ENCODE results near the gene C2orf69. TPM values are rescaled to one million over a fixed set of nuclear protein-coding genes. Genes with fewer than 3 reads are reported as not detected.

The C2orf69 gene
- total RNA-seq, 2 donors from 2014 or later = 8.0 to 9.5 TPM

DNA sequence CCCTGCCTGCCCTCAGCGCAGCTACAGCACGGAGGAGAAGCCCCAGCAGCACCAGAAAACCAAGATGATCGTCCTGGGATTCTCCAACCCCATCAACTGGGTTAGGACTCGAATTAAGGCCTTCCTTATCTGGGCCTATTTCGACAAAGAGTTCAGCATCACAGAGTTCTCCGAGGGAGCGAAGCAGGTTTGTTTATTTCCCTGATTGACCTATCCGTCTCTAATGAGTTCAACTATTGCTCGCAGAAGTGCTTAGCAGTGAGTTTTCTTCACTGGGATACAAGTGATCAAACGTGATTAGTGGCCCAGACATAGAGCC lies 44.9 kb downstream of the C2orf69 start:
- H3K4me3 ChIP-seq = peak overlapping the region; percentile 88 to 91
- no peaks in the 10 kb centered on the region for H3K9me3 ChIP-seq
- no peaks in the 10 kb centered on the region for H3K27me3 ChIP-seq
- H3K36me3 ChIP-seq = peaks cover 12% of the 10 kb centered on the region
- DNase-seq (ENCODE audit: low spot score) = no peak
- TF ChIP-seq, protein P1, sequence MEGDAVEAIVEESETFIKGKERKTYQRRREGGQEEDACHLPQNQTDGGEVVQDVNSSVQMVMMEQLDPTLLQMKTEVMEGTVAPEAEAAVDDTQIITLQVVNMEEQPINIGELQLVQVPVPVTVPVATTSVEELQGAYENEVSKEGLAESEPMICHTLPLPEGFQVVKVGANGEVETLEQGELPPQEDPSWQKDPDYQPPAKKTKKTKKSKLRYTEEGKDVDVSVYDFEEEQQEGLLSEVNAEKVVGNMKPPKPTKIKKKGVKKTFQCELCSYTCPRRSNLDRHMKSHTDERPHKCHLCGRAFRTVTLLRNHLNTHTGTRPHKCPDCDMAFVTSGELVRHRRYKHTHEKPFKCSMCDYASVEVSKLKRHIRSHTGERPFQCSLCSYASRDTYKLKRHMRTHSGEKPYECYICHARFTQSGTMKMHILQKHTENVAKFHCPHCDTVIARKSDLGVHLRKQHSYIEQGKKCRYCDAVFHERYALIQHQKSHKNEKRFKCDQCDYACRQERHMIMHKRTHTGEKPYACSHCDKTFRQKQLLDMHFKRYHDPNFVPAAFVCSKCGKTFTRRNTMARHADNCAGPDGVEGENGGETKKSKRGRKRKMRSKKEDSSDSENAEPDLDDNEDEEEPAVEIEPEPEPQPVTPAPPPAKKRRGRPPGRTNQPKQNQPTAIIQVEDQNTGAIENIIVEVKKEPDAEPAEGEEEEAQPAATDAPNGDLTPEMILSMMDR (IDR thresholded peaks at IDR 0.05) = no peak
- peak overlapping the region; percentile 90 to 92 for H3K27ac ChIP-seq
- peaks cover 0 to 41% of the 10 kb centered on the region in 2 donors for H3K4me1 ChIP-seq

DNA sequence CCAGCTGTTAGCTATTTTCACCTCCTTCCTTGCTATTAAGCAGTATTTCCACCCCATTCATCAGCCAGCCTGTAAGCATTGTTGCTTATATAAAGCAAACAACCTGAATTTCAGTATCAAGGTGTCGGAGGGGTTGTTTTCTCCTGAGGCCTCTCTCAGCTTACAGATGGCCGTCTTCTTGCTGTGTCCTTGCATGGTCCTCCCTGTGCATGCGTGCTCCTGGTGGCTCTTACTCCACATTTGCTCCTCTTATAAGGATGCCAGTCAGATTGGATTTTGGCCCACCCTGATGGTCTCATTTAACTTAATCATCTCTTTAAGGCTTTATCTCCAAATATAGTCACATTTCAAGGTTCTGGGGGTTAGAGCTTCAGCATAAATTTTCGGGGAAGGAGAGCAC lies 46.9 kb downstream of the C2orf69 start:
- H3K36me3 ChIP-seq = peaks cover 28% of the 10 kb centered on the region
- no peaks in the 10 kb centered on the region for H3K9me3 ChIP-seq
- H3K4me1 ChIP-seq = peaks cover 0 to 41% of the 10 kb centered on the region in 2 donors
- no peak for DNase-seq (ENCODE audit: low spot score)
- H3K27me3 ChIP-seq = no peaks in the 10 kb centered on the region
- TF ChIP-seq, protein P1 (IDR thresholded peaks at IDR 0.05) = no peak
- H3K4me3 ChIP-seq = no peak overlapping the region
- H3K27ac ChIP-seq = no peak overlapping the region

DNA sequence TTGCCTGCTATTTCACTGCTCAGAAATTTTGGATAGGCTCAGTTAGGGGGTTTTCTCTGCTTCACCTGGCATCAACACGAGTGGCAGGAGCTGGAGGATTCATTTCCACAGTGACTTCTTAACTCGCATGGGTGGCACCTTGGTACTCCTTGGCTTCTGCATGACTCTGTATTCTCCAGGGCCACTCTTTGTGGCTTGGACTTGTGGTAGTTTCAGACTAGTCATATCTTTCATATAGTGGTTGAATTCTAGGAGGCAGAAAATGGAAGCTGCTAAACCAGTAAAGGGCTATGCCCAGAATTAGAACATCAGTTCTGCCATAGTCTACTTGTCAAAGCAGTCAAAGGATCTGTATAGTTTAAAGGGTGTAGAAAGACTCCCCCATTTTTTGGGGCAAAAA lies 51.1 kb downstream of the C2orf69 start:
- peaks cover 52% of the 10 kb centered on the region for H3K36me3 ChIP-seq
- H3K4me1 ChIP-seq = peaks cover 0 to 12% of the 10 kb centered on the region in 2 donors
- H3K4me3 ChIP-seq = no peak overlapping the region
- no peak overlapping the region for H3K27ac ChIP-seq
- no peaks in the 10 kb centered on the region for H3K9me3 ChIP-seq
- no peak for DNase-seq (ENCODE audit: low spot score)
- TF ChIP-seq, protein P1 (IDR thresholded peaks at IDR 0.05) = no peak
- no peaks in the 10 kb centered on the region for H3K27me3 ChIP-seq

DNA sequence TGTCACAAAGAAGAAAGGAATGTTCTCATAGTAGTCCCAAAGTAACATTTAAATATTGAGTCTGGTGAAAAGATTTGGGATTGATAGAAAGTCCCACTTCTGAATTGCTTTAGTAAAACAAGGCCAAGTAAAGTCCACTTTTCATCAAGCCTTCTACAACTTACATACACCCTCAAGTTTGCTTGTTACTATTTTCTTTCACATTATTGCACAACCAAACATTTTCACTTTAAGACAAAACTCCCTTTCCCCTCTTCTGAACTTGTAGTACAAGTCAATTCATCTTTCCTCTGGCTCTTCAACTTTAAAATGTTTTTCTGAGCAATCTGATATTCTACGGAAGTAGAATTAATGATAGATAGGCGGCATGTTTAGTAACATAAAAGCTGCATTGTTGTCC lies 55.3 kb downstream of the C2orf69 start:
- H3K4me1 ChIP-seq = no peaks in the 10 kb centered on the region
- TF ChIP-seq, protein P1 (IDR thresholded peaks at IDR 0.05) = no peak
- no peak overlapping the region for H3K4me3 ChIP-seq
- H3K27ac ChIP-seq = no peak overlapping the region
- DNase-seq (ENCODE audit: low spot score) = no peak
- H3K36me3 ChIP-seq = peaks cover 36% of the 10 kb centered on the region
- H3K27me3 ChIP-seq = no peaks in the 10 kb centered on the region
- H3K9me3 ChIP-seq = no peaks in the 10 kb centered on the region

DNA sequence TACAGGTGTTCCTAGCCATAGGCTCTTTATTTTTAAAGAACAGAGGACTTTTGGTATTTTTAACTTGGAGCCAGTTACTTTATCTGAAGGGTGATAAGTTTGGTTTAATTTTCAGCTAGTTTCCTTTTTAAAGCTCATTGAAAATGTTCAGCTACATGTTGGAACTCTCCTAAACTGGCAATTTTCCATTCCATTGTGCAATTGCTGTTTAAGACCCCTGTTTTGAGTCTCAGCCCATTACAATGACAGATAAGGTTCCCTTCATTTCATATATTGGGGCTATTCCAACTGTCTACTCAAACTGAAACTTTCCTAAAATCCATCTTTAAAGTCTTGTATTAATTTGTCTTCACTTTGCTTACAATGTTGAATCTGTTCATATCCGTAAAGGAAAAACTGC lies 55.9 kb downstream of the C2orf69 start:
- Histone ChIP-seq H3K27me3 (no peaks in the 10 kb centered on the region), H3K36me3 (peaks cover 30% of the 10 kb centered on the region), H3K27ac (no peak overlapping the region), H3K9me3 (no peaks in the 10 kb centered on the region), H3K4me3 (no peak overlapping the region), H3K4me1 (no peaks in the 10 kb centered on the region)
- TF ChIP-seq, protein P1 (IDR thresholded peaks at IDR 0.05) = no peak
- no peak for DNase-seq (ENCODE audit: low spot score)

DNA sequence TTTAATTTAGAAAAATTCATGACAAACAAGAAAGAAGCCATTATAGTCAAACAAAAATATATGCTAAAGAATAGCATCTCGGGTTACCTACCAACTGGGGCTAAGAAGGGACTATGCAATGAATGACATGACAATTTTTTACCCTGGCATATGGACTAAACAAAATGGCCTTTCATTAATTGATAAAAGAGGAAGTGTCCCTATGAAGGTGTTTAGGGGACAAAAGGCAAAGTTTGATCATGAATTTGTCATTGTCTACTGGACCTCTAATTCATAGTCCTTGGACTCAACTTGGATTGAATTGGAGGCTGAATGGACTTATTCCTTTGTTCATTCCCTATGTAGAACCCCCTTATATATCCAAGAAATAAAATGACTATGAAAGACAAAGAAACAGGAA lies 57.0 kb downstream of the C2orf69 start:
- Histone ChIP-seq H3K9me3 (no peaks in the 10 kb centered on the region), H3K27ac (no peak overlapping the region), H3K36me3 (peaks cover 23% of the 10 kb centered on the region), H3K4me3 (no peak overlapping the region), H3K27me3 (no peaks in the 10 kb centered on the region), H3K4me1 (no peaks in the 10 kb centered on the region)
- TF ChIP-seq, protein P1 (IDR thresholded peaks at IDR 0.05) = no peak
- DNase-seq (ENCODE audit: low spot score) = no peak
